H9 (cell line): ENCODE measurements around the gene SNX1. TPM values are rescaled to one million over a fixed set of nuclear protein-coding genes. Genes with fewer than 3 reads are reported as not detected.

ENCODE experiments used
- DNase-seq: peaks from one replicate; pipeline ENCODE4 v3.0.0-alpha.2; 2017
- H2AFZ ChIP-seq: one replicate; pipeline ENCODE4 v1.6.1; 2013; ENCODE audit warnings: mild to moderate bottlenecking, low read length, control low read depth, moderate library complexity
- H2AK5ac ChIP-seq: 2 replicates; pipeline ENCODE4 v1.6.1; 2013; ENCODE audit warnings: low read length, control low read depth, mixed read lengths; ENCODE audit not compliant: insufficient read length
- H2BK120ac ChIP-seq: one replicate; pipeline ENCODE4 v1.6.1; 2013; ENCODE audit warnings: low read depth, mild to moderate bottlenecking, low read length, control low read depth, inconsistent platforms; ENCODE audit not compliant: poor library complexity, severe bottlenecking
- H2BK12ac ChIP-seq: 2 replicates; pipeline ENCODE4 v1.6.1; 2013; ENCODE audit warnings: low read length, control low read depth, mixed read lengths, low read depth; ENCODE audit not compliant: insufficient read length
- H2BK15ac ChIP-seq: 2 replicates; pipeline ENCODE4 v1.6.1; 2013; ENCODE audit warnings: low read depth, low read length, control low read depth
- H2BK20ac ChIP-seq: one replicate; pipeline ENCODE4 v1.6.1; 2013; ENCODE audit warnings: low read depth, mild to moderate bottlenecking, low read length, control low read depth, inconsistent platforms; ENCODE audit not compliant: poor library complexity, severe bottlenecking
- H2BK5ac ChIP-seq: 2 replicates; pipeline ENCODE4 v1.6.1; 2013; ENCODE audit warnings: low read length, control low read depth, mixed read lengths; ENCODE audit not compliant: insufficient read length
- H3K14ac ChIP-seq: 2 replicates; pipeline ENCODE4 v1.6.1; 2013; ENCODE audit warnings: low read length, control low read depth; ENCODE audit not compliant: insufficient read depth
- H3K18ac ChIP-seq: 2 replicates; pipeline ENCODE4 v1.6.1; 2013; ENCODE audit warnings: low read depth, mild to moderate bottlenecking, mixed read lengths, low read length, control low read depth; ENCODE audit not compliant: insufficient read length
- H3K23ac ChIP-seq: 2 replicates; pipeline ENCODE4 v1.6.1; 2013; ENCODE audit warnings: low read length, control low read depth, mixed read lengths, low read depth; ENCODE audit not compliant: insufficient read length
- H3K23me2 ChIP-seq: 2 replicates; pipeline ENCODE4 v1.6.1; 2013; ENCODE audit warnings: low read depth, mild to moderate bottlenecking, mixed read lengths, low read length, control low read depth; ENCODE audit not compliant: insufficient read length, poor library complexity, severe bottlenecking
- H3K27ac ChIP-seq: 2 replicates; pipeline ENCODE4 v1.5.1; 2013; ENCODE audit warnings: low read length, control low read depth, mixed read lengths, low read depth; ENCODE audit not compliant: insufficient read length
- H3K27me3 ChIP-seq: 2 replicates; pipeline ENCODE4 v1.6.1; 2013; ENCODE audit warnings: low read length, control low read depth, inconsistent platforms; ENCODE audit not compliant: insufficient read depth
- H3K4ac ChIP-seq: 2 replicates; pipeline ENCODE4 v1.6.1; 2013; ENCODE audit warnings: low read depth, mild to moderate bottlenecking, control low read depth, inconsistent platforms, low read length, moderate library complexity
- H3K4me1 ChIP-seq: 2 replicates; pipeline ENCODE4 v1.6.1; 2013; ENCODE audit warnings: low read length, control low read depth, inconsistent platforms; ENCODE audit not compliant: insufficient read depth
- H3K4me2 ChIP-seq: 2 replicates; pipeline ENCODE4 v1.6.1; 2013; ENCODE audit warnings: low read length, control low read depth, mixed read lengths; ENCODE audit not compliant: insufficient read length, insufficient read depth
- H3K56ac ChIP-seq: 2 replicates; pipeline ENCODE4 v1.6.1; 2013; ENCODE audit warnings: low read depth, mild to moderate bottlenecking, mixed read lengths, low read length, control low read depth; ENCODE audit not compliant: insufficient read length
- H3K79me1 ChIP-seq: 2 replicates; pipeline ENCODE4 v1.6.1; 2013; ENCODE audit warnings: low read depth, mild to moderate bottlenecking, moderate library complexity, low read length, control low read depth, inconsistent platforms; ENCODE audit not compliant: insufficient read depth, poor library complexity, severe bottlenecking
- H3K79me2 ChIP-seq: 2 replicates; pipeline ENCODE4 v1.6.1; 2013; ENCODE audit warnings: low read length, control low read depth, inconsistent platforms; ENCODE audit not compliant: insufficient read depth
- H3K9ac ChIP-seq: 2 replicates; pipeline ENCODE4 v1.6.1; 2013; ENCODE audit warnings: low read length, control low read depth, mixed read lengths; ENCODE audit not compliant: insufficient read length; ENCODE audit errors: extremely low read depth
- H3K9me3 ChIP-seq: one replicate; pipeline ENCODE4 v1.6.1; 2013; ENCODE audit warnings: low read depth, low read length, inconsistent platforms; ENCODE audit not compliant: control insufficient read depth
- H3T11ph ChIP-seq: one replicate; pipeline ENCODE4 v1.6.1; 2013; ENCODE audit warnings: mild to moderate bottlenecking, low read length, control low read depth, inconsistent platforms
- H4K20me1 ChIP-seq: one replicate; pipeline ENCODE4 v1.6.1; 2013; ENCODE audit not compliant: control insufficient read depth, insufficient read length, insufficient read depth
- H4K5ac ChIP-seq: 2 replicates; pipeline ENCODE4 v1.6.1; 2013; ENCODE audit warnings: low read depth, mild to moderate bottlenecking, mixed read lengths, low read length, control low read depth; ENCODE audit not compliant: insufficient read length
- H4K8ac ChIP-seq: replicated peaks from 2 replicates; pipeline ENCODE4 v1.6.1; 2013; ENCODE audit warnings: low read length, control low read depth, mixed read lengths, low read depth; ENCODE audit not compliant: insufficient read length
- H4K91ac ChIP-seq: 2 replicates; pipeline ENCODE4 v1.6.1; 2013; ENCODE audit warnings: low read depth, mild to moderate bottlenecking, moderate library complexity, mixed read lengths, low read length, control low read depth; ENCODE audit not compliant: insufficient read length
- H3K27ac Mint-ChIP-seq, 3 experiments: 2 replicates in 2 of 3; 3 replicates in 1 of 3; pipeline ENCODE4 v1.8.0; 2020 to 2021; ENCODE audit warnings: mixed read lengths in 3 of 3, mild to moderate bottlenecking in 1 of 3, moderate library complexity in 1 of 3
- H3K27me3 Mint-ChIP-seq: 2 replicates; pipeline ENCODE4 v1.8.0; 2021; ENCODE audit warnings: low read depth, mild to moderate bottlenecking, moderate library complexity, mixed read lengths
- H3K36me3 Mint-ChIP-seq, 3 experiments: 2 replicates in 2 of 3; 3 replicates in 1 of 3; pipeline ENCODE4 v1.8.0; 2020 to 2021; ENCODE audit warnings: low read depth in 3 of 3, mixed read lengths in 3 of 3; ENCODE audit not compliant: insufficient read depth in 1 of 3
- H3K4me1 Mint-ChIP-seq, 2 experiments: 2 replicates each; pipeline ENCODE4 v1.8.0; 2020; ENCODE audit warnings: mixed read lengths in 2 of 2
- H3K4me3 Mint-ChIP-seq, 2 experiments: 2 replicates in 1 of 2; 3 replicates in 1 of 2; pipeline ENCODE4 v1.8.0; 2020 to 2021; ENCODE audit warnings: mild to moderate bottlenecking in 2 of 2, mixed read lengths in 2 of 2, moderate library complexity in 1 of 2
- H3K9me3 Mint-ChIP-seq, 2 experiments: 2 replicates in 1 of 2; 3 replicates in 1 of 2; pipeline ENCODE4 v1.8.0; 2020; ENCODE audit warnings: mild to moderate bottlenecking in 2 of 2, mixed read lengths in 2 of 2, moderate library complexity in 1 of 2
- WGBS: extraction: QIAGEN DNeasy Blood & Tissue Kit; methylation state at CpG from one replicate; pipeline ENCODE4 v1.1.7; 2013; ENCODE audit warnings: missing lambda C conversion rate, low lambda C conversion rate, mixed read lengths; ENCODE audit not compliant: insufficient read length; ENCODE audit errors: extremely low coverage; 5-methylcytosine and 5-hydroxymethylcytosine counted together
- total RNA-seq: library from RNA; stranded (reverse); gene quantifications from 2 replicates; pipeline ENCODE4 v1.2.1, GENCODE V29; 2021
- TF ChIP-seq, protein P1 (sequence below): fragments of 200-600 bp; sonication (generic); conservative IDR thresholded peaks from 3 replicates; pipeline ENCODE4 v1.8.0; 2021; ENCODE audit warnings: antibody characterized with exemption, mild to moderate bottlenecking

SNX1 gene
- total RNA-seq, 1 experiment from 2014 or later = 58.8 TPM

DNA sequence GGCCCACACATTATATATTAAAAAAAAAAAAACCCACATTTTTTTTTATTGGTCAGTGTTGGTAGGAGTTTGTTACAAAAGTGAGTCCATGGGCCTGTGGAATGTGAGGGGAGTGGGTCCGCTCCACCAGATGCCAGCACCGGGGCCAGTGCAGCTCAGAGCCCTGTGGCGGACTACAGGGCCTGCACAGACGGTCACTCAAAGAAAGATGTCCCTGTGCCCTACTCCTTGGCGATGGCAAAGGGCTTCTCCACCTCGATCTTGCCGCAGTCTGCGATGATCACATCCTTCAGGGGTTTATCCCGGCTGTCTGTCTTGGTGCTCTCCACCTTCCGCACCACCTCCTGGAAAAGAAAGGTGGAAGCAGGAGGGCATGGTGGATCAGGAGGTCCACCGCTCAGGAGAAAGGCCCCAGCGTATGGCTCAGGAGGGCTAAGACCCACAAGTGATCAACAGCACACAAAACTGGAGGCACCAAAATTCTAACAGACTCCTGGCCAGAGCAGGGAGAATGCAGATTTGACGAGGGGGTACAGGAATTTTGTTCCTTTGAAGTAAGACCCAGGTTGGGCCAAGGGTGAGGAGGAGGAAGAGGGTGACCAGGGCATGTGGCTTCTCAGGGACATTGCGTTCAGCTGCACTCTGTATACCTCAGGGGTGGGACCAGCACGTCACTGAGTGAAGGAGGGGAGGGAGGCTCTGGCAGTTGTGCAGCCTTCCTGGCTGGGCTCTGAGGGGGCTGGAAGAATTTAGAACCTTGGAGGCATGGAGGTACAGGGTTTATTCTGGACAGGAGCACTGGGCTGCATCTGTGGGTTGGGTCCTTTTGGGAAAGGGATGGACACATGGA, 60.2 kb downstream of the SNX1 start:
- H4K8ac ChIP-seq = no peak overlapping the region
- no peaks in the 10 kb centered on the region for H4K20me1 ChIP-seq
- no peak overlapping the region for H3K4ac ChIP-seq
- no peak overlapping the region for H2AK5ac ChIP-seq
- TF ChIP-seq, protein P1, sequence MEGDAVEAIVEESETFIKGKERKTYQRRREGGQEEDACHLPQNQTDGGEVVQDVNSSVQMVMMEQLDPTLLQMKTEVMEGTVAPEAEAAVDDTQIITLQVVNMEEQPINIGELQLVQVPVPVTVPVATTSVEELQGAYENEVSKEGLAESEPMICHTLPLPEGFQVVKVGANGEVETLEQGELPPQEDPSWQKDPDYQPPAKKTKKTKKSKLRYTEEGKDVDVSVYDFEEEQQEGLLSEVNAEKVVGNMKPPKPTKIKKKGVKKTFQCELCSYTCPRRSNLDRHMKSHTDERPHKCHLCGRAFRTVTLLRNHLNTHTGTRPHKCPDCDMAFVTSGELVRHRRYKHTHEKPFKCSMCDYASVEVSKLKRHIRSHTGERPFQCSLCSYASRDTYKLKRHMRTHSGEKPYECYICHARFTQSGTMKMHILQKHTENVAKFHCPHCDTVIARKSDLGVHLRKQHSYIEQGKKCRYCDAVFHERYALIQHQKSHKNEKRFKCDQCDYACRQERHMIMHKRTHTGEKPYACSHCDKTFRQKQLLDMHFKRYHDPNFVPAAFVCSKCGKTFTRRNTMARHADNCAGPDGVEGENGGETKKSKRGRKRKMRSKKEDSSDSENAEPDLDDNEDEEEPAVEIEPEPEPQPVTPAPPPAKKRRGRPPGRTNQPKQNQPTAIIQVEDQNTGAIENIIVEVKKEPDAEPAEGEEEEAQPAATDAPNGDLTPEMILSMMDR = no peak
- H2BK15ac ChIP-seq = no peak overlapping the region
- H3K4me1 ChIP-seq = no peaks in the 10 kb centered on the region
- no peak overlapping the region for H3K23ac ChIP-seq
- no peak overlapping the region for H3K56ac ChIP-seq
- H2AFZ ChIP-seq = no peak overlapping the region
- no peaks in the 10 kb centered on the region for H3K9me3 Mint-ChIP-seq
- WGBS = no CpG with 5 or more reads among the region's 15 CpGs
- peak overlapping the region in 2 of 3 experiments; percentile 2 to 72; a peak in 3 of 7 replicates for H3K27ac Mint-ChIP-seq
- no peak overlapping the region for H3K9ac ChIP-seq
- H3K4me1 Mint-ChIP-seq = peaks cover 15% of the 10 kb centered on the region in 2 experiments
- no peak for DNase-seq
- H2BK20ac ChIP-seq = no peak overlapping the region
- no peak overlapping the region for H2BK120ac ChIP-seq
- H3K79me2 ChIP-seq = no peaks in the 10 kb centered on the region
- H2BK12ac ChIP-seq = no peak overlapping the region
- H3K14ac ChIP-seq = no peak overlapping the region
- H3K36me3 Mint-ChIP-seq = peaks cover 33 to 60% (median 56%) of the 10 kb centered on the region in 3 experiments
- H3K79me1 ChIP-seq = no peaks in the 10 kb centered on the region
- H3K18ac ChIP-seq = no peak overlapping the region
- no peak overlapping the region for H3K27ac ChIP-seq
- H3T11ph ChIP-seq = no peak overlapping the region
- no peak overlapping the region for H3K4me2 ChIP-seq
- no peaks in the 10 kb centered on the region for H3K9me3 ChIP-seq
- H2BK5ac ChIP-seq = no peak overlapping the region
- no peak overlapping the region for H4K91ac ChIP-seq
- H3K27me3 ChIP-seq = no peaks in the 10 kb centered on the region
- no peak overlapping the region for H4K5ac ChIP-seq
- peaks cover 14% of the 10 kb centered on the region for H3K27me3 Mint-ChIP-seq
- peaks cover 6% of the 10 kb centered on the region for H3K23me2 ChIP-seq
- no peak overlapping the region for H3K4me3 Mint-ChIP-seq
